ENCODE data around the gene CFH.
"Not testable (repeated sequence)": the region's sequence is repeated elsewhere in the genome, so short reads cannot be mapped to it uniquely, and the experiment has no call there.

CFH gene

DNA sequence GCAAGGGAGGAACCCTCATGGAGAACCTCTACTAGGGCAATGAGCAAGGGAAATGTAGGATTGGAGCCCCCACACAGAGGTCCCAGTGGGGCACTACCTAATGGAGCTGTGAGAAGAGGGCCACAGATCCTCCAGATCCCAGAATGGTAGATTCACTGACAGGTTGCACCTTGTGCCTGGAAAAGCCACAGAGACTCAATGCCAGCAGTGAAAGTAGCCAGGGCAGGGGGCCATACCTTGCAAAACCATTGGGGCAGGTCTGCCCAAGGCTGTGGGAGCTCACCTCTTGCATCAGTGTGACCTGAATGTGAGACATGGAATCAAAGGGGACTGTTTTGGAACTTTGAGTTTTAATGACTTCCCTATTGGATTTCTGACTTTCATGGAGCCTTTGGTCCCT is 17.9 kb downstream of the CFH start:
- no peak for DNase-seq

DNA sequence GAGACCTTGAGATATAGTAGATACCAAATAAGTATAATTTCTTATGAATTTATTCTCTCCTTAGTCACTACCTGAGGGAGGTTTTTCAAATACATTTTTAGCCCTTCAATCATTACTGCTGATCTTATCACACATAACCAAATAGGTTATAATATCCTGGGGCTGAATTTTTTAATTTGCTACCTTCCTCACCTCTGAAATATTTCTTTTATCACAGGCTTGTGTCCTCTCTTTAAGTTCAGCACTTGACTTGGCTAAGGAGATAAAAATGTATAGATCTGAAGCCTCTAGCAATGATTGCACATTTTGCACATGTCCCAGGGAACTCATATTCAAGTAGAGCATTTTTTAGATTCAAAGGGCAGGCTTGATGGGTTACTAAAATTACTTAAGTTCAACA is 23.1 kb downstream of the CFH start:
- no peak for DNase-seq

DNA sequence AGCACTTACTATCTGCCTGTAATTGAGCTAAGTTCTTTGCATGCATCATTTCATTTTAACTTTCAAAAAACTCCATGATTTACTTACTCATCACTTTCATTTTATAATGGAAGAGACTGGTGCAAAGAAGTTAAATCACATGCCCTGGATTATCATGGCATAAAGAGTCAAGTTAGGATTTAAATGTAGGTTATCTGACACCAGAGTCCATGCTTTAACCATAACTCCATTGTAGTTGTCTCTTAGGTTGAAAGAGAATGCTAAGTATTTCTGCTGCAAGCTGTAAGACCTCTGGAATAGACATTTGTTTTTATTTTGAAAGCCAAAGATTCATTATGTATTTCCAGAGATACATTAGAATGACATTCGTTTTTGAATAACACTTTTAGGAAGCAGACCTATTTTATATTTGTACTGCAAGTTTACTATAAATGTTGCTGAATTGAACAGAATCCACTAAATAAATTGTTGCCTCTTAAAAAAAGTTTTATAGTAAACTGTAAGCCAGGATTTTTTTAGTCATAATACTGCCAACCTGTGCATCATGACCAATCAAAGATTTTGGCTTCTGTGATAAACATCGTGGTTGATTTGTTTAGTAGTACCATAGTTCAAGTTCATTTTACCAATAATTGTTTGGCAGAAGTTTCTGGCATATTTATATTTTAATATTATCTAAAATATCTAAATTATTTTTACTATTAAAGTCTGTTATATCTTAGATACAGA is 26.1 kb downstream of the CFH start:
- no peak for DNase-seq

DNA sequence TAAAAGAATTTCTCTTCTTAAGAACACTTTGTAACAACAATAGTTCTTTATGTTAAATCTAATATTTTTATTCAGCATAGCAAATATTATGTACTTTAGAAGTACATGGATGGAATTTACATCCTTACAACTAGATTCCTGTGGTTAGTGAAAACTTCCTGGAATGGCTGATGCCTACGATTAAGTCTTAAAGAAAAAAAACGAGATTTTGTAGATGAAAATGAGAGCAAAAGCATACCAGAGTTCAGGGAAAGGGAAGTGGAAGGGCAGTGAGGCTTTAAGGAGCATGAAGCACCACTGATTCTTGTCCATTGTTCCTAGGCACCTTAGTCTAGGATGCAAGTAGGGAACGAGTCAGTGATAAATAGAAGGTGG is 26.7 kb downstream of the CFH start:
- no peak for DNase-seq

DNA sequence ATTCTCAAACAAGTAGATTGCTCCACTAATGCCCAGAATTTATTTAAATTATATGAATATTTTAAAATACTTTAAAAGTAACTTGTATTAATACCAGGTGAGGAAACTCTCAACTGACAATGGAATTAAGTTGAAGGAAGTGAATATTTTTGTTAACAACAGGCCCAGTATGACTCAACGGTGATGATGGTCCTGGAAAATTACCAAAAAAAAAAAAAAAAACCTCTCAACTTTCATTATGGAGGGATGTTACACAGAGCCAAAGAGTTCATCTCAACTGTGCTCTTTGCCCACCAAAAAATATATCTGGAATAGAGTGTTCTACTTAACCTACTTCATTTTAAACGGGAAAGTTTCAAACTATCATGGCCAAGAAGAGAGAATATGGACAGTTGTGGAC is 28.3 kb downstream of the CFH start:
- no peak for DNase-seq

DNA sequence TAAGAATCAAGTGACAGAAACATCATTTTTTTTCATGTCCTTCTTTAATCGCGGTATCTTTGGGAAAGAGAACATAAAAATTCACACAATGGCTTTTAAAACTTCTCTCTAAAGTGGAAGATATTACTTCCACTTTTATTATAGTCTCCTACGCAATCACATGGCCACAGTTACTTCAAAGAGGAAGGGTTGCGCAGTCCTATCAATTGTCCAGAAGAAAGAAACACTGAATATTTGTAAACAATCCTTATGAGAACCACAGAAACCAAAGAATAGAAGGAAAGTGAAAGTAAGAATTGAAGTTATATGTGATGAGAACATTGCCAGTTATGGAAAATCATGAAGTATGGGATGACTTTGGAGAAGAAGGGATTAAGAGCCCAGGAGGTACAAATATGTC is 32.6 kb downstream of the CFH start:
- no peak for DNase-seq

DNA sequence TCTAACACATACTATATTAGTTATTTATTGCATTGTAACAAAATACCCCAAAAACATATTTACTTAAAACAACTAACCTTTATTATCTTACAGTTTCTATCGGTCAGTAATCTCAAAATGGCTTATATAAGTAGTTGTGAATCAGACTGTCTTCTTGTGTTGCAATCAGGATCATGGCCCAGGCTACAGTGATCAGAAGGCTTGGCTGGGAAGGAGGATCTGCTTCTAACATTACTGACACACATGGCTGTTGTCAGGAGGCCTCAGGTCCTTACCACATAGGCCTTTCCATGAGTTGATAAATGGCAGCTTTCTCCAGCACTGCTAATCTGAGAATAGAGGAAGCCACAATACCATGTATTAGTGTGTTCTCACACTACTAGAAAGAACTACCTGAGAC is 33.7 kb downstream of the CFH start:
- DNase-seq, result no peak

DNA sequence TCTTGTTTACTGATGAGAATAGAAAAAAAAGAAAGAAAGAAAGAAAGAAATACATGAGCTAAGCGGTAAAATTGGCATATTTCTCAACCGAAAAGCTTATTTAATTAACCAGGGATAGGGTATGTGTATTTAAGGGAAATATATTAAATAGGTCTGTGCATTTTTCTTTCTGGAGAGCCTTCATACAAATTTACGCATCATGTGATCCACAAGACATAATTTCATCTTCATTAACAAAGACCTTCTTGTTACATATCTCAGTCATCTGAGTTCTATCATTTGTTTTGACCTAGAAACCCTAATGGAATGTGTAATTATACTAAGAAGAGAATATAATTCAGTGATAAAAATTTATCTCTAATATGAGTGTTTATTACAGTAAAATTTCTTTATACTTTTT is 37.2 kb downstream of the CFH start:
- DNase-seq, result no peak

DNA sequence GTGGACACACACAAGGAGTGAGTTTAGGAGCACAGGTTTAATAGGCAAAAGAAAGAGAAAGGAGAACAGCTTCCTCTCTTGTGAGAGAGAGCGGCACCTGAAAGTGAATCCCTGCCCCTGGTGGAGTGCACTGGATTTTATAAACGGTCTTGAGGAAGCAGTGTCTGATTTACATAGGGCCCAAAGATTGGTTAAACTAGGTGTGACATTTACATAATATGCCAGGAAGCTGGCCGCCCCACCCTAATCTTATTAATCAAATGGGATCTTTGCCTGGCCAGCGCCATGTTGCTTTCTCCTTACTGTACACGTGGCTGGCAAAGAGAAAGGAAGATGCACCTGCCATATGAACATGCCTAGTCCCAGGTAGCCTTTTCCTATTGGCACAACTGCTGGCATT is 38.7 kb downstream of the CFH start:
- DNase-seq, result no peak

DNA sequence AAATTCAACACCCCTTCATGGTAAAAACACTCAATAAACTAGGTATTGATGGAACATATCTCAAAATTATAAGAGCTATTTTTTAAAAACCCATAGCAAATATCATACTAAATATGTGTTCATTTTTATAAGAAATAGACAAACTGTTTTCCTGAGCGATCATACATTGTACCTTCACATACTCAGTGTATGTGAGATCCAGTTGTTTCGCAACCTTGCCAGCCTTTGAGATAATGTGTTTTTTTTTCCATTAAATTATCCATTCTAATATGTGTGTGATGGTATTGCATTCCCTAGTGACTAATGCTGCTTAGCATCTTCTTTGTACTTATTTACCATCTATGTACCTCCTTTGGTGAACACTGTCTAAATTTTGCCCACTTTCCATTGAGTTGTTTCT is 47.1 kb downstream of the CFH start:
- DNase-seq, result no peak

DNA sequence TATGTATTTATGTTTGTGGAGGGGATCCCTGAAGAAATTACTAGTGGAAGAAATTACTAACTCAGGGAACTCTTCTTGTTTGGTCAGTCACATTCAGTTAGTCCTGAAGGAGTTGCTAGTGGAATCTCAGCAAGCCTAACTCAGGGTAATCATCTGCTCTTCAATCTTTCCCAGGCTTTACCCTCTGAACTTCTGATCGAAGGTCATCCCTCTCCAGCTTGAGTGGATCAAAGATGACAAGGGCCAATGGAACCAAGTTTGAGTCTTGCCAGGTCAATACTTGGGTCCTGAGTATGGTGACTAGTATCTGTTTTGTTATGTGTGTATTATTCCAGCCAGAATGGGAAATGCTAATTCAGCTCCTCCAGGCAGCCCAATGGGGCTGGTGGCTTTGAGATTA is 49.3 kb downstream of the CFH start:
- DNase-seq, result no peak

DNA sequence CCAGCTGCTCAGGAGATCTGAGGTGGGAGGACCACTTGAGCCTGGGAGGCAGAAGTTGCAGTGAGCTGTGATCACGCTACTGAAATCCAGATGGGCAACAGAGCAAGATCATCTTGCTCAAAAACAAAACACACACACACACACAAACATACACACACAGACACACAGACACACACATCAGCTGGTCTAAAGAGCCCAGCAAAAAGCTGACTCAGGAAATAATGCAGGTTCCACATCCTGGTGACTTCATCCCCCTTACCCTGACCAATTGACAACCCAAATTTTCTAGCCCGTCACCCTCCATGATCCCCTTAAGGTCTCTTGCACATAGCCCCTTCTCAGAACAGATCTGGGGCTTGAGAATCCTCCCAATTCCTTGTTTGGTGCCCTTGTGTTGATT is 58.0 kb downstream of the CFH start:
- DNase-seq, result not testable (repeated sequence)

DNA sequence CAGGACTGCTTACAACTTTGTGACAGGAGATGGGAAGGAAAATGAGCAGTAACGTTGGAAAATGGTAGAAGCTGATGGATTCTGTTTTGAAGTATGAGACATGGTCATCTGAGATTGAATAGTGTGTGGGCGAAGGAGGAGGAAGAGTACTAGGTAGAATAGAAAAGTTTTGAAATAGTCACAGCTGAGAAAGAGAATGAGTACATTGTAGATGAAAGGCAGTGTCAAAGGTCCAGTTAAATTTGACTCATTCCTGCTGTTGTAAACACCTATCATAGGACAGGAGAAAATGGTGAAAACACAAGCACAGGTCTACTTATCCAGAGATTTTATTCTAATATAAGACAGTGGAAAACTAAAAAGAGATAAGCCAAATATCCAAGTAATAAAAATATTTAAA is 66.0 kb downstream of the CFH start:
- no peak for DNase-seq

DNA sequence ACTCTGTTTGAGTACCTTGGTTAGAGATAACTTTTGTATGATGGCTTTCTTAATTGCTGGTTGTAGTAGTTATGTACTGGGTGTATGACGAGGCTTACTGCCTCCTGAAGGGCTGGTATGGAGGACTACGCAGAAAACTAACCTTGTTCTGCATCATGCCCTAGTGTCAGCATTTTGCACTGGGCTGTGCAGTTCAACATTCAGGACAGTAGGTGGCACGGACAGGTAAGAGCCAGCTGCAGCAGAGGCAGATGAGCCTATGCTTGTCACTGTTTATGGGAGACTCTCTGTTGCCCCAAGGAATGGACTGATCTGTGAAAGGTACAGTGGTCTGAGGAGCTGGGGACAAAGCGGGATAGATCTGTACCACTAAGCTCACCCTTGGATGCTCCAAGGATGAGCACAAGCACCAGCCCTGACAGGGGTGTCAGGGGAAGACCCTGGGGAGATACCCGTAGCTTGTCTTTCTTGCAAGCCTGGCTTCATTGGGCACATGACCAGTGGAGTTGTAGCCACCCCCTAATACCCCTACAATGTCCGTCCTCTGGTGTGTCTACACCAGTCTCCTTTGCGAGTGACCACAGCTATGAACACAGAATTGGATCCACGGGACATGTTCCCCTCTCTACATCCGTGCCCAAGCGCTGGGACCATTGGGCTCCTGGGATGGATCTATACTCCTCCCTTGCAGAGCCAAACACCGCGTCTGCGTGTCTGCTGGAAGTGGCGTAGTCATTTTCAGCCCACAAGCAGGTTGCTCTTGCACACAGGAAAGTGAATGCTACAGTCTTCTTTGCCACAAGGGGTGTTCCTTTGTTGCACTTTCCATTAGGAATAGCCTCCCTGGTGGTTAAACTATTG is 71.7 kb downstream of the CFH start:
- DNase-seq, result peak; percentile 30

DNA sequence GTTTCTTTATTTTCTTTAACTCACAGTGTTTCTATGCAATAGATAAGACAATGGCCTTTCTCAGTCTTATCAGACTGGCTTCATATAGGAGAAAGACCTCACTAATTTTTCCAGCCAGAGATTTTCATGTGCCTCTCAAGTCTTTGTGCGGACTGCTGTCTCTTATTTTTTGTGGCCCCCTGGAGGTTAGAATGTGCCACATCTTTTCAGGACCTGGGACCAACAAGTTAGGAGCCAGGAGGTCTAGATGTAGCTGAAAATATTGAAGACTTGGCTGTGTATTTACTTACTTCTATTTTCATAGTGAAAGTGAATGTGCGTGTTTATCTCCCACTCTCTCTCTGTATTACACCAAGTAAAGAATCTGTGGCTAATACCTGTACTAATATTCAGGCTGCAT is 80.7 kb downstream of the CFH start:
- DNase-seq, result no peak

DNA sequence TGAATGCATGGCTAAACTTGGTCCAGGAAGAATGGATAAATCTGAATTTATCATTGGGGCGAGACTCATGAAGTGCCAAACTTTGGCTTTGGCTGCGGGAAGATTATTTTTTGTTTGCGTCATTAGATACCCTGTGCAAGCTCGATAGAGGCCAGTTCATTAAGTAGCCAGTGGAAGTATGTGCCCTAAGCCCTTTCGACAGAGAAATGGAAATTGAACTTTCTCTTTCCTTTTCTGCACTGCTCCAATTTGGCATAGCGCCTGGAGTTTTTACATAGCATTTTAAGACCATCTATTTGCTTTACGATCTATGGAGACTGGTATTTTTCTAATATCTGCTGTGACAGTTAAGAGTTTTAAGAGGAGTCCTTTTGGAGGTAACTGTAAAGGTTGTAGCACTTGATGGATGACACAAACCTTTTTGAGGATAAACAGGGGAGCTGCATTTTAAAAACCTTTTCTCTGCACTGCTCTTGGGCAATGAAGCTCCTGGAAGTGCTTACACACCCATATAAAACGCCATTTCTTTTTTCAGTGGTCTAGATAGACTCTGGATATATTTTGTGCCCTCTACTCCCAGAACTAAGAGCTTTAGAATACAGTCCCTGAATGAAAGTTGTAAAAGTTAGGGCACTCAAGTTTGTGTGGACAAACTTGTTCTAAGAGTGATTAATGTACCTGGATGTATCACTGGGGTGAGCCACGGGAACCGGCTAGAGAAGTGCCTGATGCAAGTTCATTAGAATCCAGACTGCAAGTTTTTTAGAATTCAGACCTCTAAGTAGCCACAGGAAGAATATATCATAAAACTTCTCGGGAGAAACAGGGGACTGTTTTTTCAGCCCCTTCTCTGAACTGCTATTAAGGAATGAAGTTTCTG is 81.5 kb downstream of the CFH start:
- DNase-seq, result no peak

DNA sequence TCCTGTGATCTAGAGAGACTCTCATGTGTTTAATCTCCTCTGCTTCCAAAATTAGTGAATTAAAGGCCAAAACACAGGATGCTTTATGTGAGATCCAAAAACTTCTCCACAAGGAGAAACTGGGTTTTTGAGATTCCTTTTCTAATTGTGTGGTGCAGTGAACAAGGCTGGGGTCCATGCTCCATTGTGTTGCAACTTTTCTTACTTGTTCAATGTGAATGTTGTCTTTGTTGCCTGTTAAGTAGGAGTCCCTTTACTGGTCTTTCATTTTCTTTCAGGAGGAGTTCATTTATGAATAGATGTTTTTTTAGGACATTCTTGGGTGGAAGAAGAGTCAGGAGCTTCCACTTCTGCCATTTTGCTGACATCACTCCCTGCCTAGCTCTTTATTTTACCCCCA is 82.2 kb downstream of the CFH start:
- no peak for DNase-seq

DNA sequence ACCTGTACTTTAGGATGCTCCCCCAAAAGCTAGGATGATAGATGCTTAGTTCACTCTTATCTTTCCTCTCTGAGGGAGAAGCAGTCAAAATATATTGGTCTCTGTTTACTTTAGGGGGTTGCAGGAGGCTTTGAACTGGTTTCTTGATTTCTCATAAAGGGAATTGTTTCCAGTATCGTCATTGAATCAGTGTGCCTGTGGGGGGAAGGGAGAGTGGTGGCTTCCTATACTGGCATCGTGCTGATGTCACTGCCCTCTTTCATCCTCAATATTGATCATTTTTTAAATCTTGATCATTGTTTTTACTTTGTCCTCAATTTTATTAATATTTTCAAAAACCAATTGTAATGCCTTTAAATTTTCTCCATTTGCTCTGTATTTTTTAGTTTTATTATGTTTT is 82.6 kb downstream of the CFH start:
- no peak for DNase-seq

DNA sequence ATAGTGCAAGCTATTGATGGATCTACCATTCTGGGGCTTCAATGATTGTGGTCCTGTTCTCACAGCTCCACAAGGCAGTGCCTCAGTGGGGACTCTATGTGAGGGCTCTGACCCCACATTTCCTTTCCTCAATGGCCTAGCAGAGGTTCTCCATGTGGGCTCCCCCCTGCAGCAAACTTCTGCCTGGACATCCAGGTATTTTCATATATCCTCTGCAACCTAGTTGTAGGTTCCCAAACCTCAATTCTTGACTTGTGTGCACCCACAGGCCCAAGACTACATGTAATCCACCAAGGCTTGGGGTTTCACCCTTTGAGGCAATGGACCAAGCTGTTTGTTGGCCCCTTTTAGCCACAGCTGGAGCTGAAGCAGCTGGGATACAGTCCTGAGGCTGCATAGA is 86.9 kb downstream of the CFH start:
- DNase-seq, result no peak

DNA sequence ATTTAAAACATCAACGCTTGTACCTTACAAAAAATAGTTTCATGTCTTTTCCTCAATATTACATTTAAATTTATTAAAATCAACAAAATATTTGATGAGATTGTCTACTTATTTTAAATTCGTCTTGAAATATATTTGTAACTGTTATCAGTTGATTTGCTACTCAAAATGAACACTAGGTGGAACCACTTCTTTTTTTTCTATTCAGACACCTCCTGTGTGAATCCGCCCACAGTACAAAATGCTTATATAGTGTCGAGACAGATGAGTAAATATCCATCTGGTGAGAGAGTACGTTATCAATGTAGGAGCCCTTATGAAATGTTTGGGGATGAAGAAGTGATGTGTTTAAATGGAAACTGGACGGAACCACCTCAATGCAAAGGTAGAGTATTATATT is 91.4 kb downstream of the CFH start:
- DNase-seq, result not testable (repeated sequence)

DNA sequence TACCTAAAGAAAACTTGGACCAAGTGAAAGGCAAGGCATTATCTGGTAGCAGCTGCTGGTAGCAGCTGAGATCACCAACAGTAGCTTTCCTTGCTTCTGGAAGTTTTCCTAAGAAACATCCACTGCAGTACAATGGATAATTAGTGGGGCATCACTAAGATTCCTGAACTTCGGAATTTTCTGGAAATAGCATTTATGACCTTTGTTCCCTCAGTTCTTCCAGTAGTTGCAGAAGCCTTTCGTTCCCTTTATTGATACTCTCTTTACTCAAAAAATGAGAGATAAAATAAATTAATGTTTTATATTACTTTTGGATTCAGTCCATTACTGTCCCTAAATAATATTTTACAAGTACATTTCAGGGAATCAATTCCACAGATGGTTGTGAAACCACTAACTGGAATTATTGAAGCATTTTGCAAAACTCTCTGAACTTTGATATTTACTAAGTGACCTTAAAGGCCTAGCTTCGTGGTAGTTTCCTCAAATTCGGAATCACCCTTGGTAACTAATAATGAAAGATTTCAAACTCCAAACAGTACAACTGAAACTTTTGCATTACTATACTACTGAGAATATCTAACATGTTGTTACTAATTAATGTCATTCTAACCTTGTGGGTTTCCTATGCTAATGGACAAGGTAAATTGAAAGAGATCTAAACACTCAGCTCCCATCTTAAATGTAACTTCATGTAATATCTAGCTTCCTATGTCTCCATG is 113.3 kb downstream of the CFH start:
- DNase-seq, result not testable (repeated sequence)

DNA sequence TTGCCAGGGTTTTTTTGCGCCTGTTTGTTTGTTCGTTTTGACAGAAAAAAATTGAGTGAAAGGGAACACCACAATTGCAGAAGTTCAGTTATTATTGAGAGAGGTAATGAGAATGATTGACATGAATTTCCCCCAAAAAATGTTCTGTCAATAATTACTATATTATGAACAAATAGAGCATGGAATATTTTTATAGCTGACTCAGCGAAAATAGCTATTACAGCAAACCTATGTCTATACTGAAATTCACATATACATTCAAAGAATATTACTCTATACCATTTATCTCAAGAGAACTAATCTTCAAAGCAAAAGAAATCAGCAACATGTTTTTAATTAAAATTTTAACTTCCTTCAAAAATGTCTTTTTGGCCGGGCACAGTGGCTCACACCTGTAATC is 118.0 kb downstream of the CFH start:
- DNase-seq, result not testable (repeated sequence)

DNA sequence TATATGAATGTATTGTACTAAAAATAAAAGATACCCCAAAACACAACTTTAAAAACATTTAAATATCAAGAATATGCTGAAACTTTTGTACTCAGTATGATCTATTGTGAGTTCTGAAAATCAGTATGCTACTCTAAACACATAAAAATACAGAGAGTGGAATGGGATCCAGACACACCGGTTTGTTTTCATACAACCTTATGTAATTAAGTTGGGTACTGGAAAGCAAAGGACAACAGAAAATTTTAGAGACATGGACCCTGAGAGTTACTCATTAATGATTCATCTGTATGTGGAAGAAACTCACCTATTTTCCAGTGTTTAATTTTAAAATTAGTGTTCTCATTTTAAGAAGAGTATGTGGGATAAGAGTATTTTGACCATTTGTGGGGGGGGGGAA is 121.9 kb downstream of the CFH start:
- no peak for DNase-seq
